Activated T-helper 2 cell treated with anti-CD3 and anti-CD28 coated beads, Interferon-gamma antibody, Interleukin-2, Interleukin-4, amounts not matched to agents 10 μg/mL and 5 μg/mL and 100 μg/mL, durations not matched to agents 14 hours and 24 hours and 36 hours (primary cell): ENCODE results near the gene SHOC2. TPM values are rescaled to one million over a fixed set of nuclear protein-coding genes. Genes with fewer than 3 reads are reported as not detected.

Source experiments
- DNase-seq: peaks from one replicate; pipeline ENCODE4 v3.0.0; 2021; ENCODE audit warnings: low spot score
- H3K27ac Mint-ChIP-seq: one replicate; pipeline ENCODE4 v1.8.0; 2021; ENCODE audit warnings: mixed read lengths
- H3K27me3 Mint-ChIP-seq: one replicate; pipeline ENCODE4 v1.8.0; 2021; ENCODE audit warnings: low read depth, mixed read lengths
- H3K36me3 Mint-ChIP-seq: one replicate; pipeline ENCODE4 v1.8.0; 2021; ENCODE audit warnings: low read depth, mixed read lengths
- H3K4me1 Mint-ChIP-seq: one replicate; pipeline ENCODE4 v1.8.0; 2021; ENCODE audit warnings: low read depth, mixed read lengths
- H3K4me3 Mint-ChIP-seq: one replicate; pipeline ENCODE4 v1.8.0; 2021; ENCODE audit warnings: low read depth, mild to moderate bottlenecking, moderate library complexity, mixed read lengths
- H3K9me3 Mint-ChIP-seq: one replicate; pipeline ENCODE4 v1.8.0; 2021; ENCODE audit warnings: mixed read lengths
- intact Hi-C: fragments of 100-400 bp; cut with micrococcal nuclease; formaldehyde crosslinking; loops from one replicate; pipeline ENCODE4 v1.15.1; 2023
- total RNA-seq: library from RNA; stranded (reverse); gene quantifications from 2 replicates; pipeline ENCODE4 v1.2.3, GENCODE V29; 2022

The SHOC2 gene
- total RNA-seq, 1 donor from 2014 or later, result 44.3 TPM

GRCh38 chr10:111017098-111017497 lies 97.7 kb downstream of the SHOC2 start:
- H3K27ac Mint-ChIP-seq, result no peak overlapping the region
- no peaks in the 10 kb centered on the region for H3K27me3 Mint-ChIP-seq
- intact Hi-C loops, result no loop called here
- peaks cover 8% of the 10 kb centered on the region for H3K4me1 Mint-ChIP-seq
- no peak for DNase-seq
- H3K9me3 Mint-ChIP-seq, result no peaks in the 10 kb centered on the region
- peaks cover 45% of the 10 kb centered on the region for H3K36me3 Mint-ChIP-seq
- no peak overlapping the region for H3K4me3 Mint-ChIP-seq

DNA sequence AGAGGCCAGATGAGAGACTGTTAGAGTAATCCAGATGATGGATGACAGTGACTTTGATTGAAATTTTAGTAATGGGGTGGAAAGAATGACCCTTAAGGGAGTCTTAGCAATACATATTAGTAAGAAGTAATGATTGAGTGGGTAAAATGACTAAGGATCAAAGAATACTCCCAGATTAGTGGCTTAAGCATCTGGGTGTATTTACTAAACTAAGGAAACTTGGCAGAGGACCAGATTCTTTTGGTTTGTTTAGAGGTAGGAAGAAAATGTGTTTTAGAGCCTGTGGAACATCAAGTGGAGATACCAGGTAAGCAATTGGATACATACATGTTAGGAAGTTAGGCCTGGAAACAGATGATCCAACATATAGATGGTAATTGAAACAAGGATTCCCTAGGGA lies 98.6 kb downstream of the SHOC2 start:
- H3K36me3 Mint-ChIP-seq, result peaks cover 51% of the 10 kb centered on the region
- no peaks in the 10 kb centered on the region for H3K9me3 Mint-ChIP-seq
- H3K4me1 Mint-ChIP-seq, result peaks cover 8% of the 10 kb centered on the region
- no peak overlapping the region for H3K27ac Mint-ChIP-seq
- H3K27me3 Mint-ChIP-seq, result no peaks in the 10 kb centered on the region
- DNase-seq, result no peak
- intact Hi-C loops, result no loop called here
- no peak overlapping the region for H3K4me3 Mint-ChIP-seq

- intact Hi-C loops, result no loop called here
- H3K9me3 Mint-ChIP-seq, result peaks cover 10% of the 10 kb centered on the region
- no peaks in the 10 kb centered on the region for H3K27me3 Mint-ChIP-seq
- no peak overlapping the region for H3K4me3 Mint-ChIP-seq
- no peak for DNase-seq
- H3K36me3 Mint-ChIP-seq, result peaks cover 43% of the 10 kb centered on the region
- H3K27ac Mint-ChIP-seq, result no peak overlapping the region
- H3K4me1 Mint-ChIP-seq, result peaks cover 5% of the 10 kb centered on the region
These were observed 103.7 kb downstream of the SHOC2 start for GRCh38 chr10:111023060-111023459.

- no peak overlapping the region for H3K4me3 Mint-ChIP-seq
- H3K27ac Mint-ChIP-seq, result no peak overlapping the region
- peaks cover 33% of the 10 kb centered on the region for H3K9me3 Mint-ChIP-seq
- H3K4me1 Mint-ChIP-seq, result peaks cover 8% of the 10 kb centered on the region
- intact Hi-C loops, result no loop called here
- DNase-seq, result no peak
- peaks cover 14% of the 10 kb centered on the region for H3K36me3 Mint-ChIP-seq
- no peaks in the 10 kb centered on the region for H3K27me3 Mint-ChIP-seq
These were observed 110.8 kb downstream of the SHOC2 start for GRCh38 chr10:111030042-111030750.

- peaks cover 15% of the 10 kb centered on the region for H3K36me3 Mint-ChIP-seq
- no peak for DNase-seq
- H3K27ac Mint-ChIP-seq, result no peak overlapping the region
- H3K4me3 Mint-ChIP-seq, result no peak overlapping the region
- H3K9me3 Mint-ChIP-seq, result peaks cover 37% of the 10 kb centered on the region
- intact Hi-C loops, result no loop called here
- H3K4me1 Mint-ChIP-seq, result peaks cover 8% of the 10 kb centered on the region
- no peaks in the 10 kb centered on the region for H3K27me3 Mint-ChIP-seq
These were observed 115.3 kb downstream of the SHOC2 start for GRCh38 chr10:111034598-111035310.

DNA sequence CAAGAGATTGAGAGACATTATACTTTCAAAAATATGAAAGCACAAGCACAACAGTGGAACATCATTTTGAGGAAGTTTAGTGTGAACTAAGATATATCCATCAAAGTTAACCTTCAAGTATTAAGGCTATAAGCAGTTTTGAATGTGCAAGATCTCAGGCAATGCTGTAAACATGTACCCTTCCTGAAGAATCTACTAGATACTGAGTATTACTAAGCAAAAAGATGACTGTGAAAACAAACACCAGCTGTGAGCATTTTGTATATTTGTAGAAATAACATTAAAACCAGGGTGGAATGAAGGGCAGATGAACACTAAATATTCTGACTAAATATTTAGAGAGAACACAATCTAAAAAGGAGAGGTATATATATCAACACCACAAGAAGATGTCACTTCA lies 116.1 kb downstream of the SHOC2 start:
- H3K9me3 Mint-ChIP-seq, result peaks cover 41% of the 10 kb centered on the region
- no peaks in the 10 kb centered on the region for H3K27me3 Mint-ChIP-seq
- peaks cover 2% of the 10 kb centered on the region for H3K4me1 Mint-ChIP-seq
- H3K27ac Mint-ChIP-seq, result no peak overlapping the region
- no peak for DNase-seq
- peaks cover 17% of the 10 kb centered on the region for H3K36me3 Mint-ChIP-seq
- intact Hi-C loops, result no loop called here
- H3K4me3 Mint-ChIP-seq, result no peak overlapping the region

DNA sequence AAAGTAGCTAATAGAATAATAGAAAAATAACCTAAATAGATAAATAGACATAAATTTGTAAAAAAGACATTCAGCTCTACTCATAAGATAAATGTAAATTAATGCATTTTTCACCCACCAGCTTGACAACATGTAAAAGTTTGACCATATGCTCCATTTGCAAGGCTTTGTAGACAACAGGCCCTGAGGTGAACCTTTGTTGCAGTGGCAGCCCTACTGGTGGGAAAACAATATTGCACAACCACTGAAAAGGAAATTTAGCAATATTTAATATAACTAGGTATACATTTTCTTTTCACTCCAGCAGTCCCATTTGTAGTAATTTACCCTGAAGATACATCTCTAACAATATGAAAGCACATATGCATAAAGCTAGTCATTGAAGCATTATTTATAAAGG lies 118.5 kb downstream of the SHOC2 start:
- intact Hi-C loops, result no loop called here
- no peaks in the 10 kb centered on the region for H3K4me1 Mint-ChIP-seq
- peaks cover 48% of the 10 kb centered on the region for H3K9me3 Mint-ChIP-seq

DNA sequence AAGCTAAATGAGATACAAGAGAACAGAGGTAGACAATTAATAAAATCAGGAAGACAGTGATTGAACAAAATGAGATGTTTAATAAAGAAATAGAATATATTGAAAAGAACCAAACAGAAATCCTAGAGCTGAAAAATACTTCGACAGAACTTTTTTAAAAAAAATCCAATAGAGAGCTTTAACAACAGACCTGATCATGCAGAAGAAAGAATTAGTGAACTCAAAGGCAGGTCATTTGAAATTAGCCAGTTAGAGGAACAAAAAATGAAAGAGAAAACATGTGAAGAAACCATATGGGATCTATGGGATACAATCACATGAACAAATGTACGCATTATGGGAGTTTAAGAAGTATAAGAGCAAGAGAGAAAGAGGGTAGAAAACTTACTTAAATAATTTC lies 120.1 kb downstream of the SHOC2 start:
- intact Hi-C loops, result no loop called here
- H3K27ac Mint-ChIP-seq, result no peak overlapping the region
- H3K9me3 Mint-ChIP-seq, result peaks cover 40% of the 10 kb centered on the region
- H3K4me3 Mint-ChIP-seq, result no peak overlapping the region
- peaks cover 5% of the 10 kb centered on the region for H3K36me3 Mint-ChIP-seq
- H3K4me1 Mint-ChIP-seq, result no peaks in the 10 kb centered on the region
- no peaks in the 10 kb centered on the region for H3K27me3 Mint-ChIP-seq
- no peak for DNase-seq

More for the DNA sequence above, 118.5 kb downstream of the SHOC2 start:
- Mint-ChIP-seq H3K4me3 (no peak overlapping the region), H3K27ac (no peak overlapping the region), H3K36me3 (peaks cover 11% of the 10 kb centered on the region), H3K27me3 (no peaks in the 10 kb centered on the region)
- DNase-seq, result no peak

GRCh38 chr10:111057006-111057405 lies 137.6 kb downstream of the SHOC2 start:
- no peak overlapping the region for H3K4me3 Mint-ChIP-seq
- H3K4me1 Mint-ChIP-seq, result no peaks in the 10 kb centered on the region
- no peak for DNase-seq
- H3K27ac Mint-ChIP-seq, result no peak overlapping the region
- H3K36me3 Mint-ChIP-seq, result no peaks in the 10 kb centered on the region
- intact Hi-C loops, result no loop called here
- H3K9me3 Mint-ChIP-seq, result peaks cover 12% of the 10 kb centered on the region
- H3K27me3 Mint-ChIP-seq, result peaks cover 16% of the 10 kb centered on the region

Other genes starting within 250 kb of the SHOC2 start
- 60.4 and 67.7 TPM in 2 replicates for gene PDCD4, start 47.7 kb upstream of the SHOC2 start, total RNA-seq
- gene BBIP1, start 424 bp upstream of the SHOC2 start, total RNA-seq, result 31.5 and 32.7 TPM in 2 replicates
- not detected in 2 replicates for gene ADRA2A, start 157.4 kb downstream of the SHOC2 start, total RNA-seq